CD8-positive, alpha-beta memory T cell (primary cell): ENCODE measurements around the gene CD300A. TPM values are rescaled to one million over a fixed set of nuclear protein-coding genes. Genes with fewer than 3 reads are reported as not detected.

Experiments
- CTCF ChIA-PET: fragments of 350-600 bp; sonication (Branson Sonifier 250); formaldehyde crosslinking; loops from one replicate; lab custom pipeline; 2021; ENCODE audit warnings: antibody characterized with exemption; lab: Charles Lee
- POLR2A ChIA-PET: fragments of 350-600 bp; sonication (Branson Sonifier 250); formaldehyde crosslinking; loops from one replicate; lab custom pipeline; 2021; ENCODE audit warnings: antibody characterized with exemption; lab: Charles Lee
- DNase-seq, 5 donors: peaks; one replicate each; pipeline versions ENCODE4 v3.0.0 to v3.0.0-alpha.2; 2020 to 2022; ENCODE audit warnings: mixed read lengths in 1 of 5
- H3K27ac ChIP-seq: one replicate; pipeline ENCODE4 v1.7.0; 2013; ENCODE audit warnings: low read depth, mild to moderate bottlenecking, low read length, moderate library complexity
- H3K27me3 ChIP-seq: 2 replicates; pipeline ENCODE4 v1.7.0; 2013; ENCODE audit warnings: low read length, mild to moderate bottlenecking; ENCODE audit not compliant: insufficient read depth, poor library complexity, severe bottlenecking
- H3K36me3 ChIP-seq: 2 replicates; pipeline ENCODE4 v1.7.0; 2013; ENCODE audit warnings: mild to moderate bottlenecking, low read length, moderate library complexity; ENCODE audit not compliant: insufficient read depth
- H3K4me1 ChIP-seq: 2 replicates; pipeline ENCODE4 v1.7.0; 2013; ENCODE audit warnings: mild to moderate bottlenecking, low read length, moderate library complexity; ENCODE audit not compliant: insufficient read depth
- H3K4me3 ChIP-seq: 2 replicates; pipeline ENCODE4 v1.7.0; 2013; ENCODE audit warnings: mild to moderate bottlenecking, low read length
- H3K9me3 ChIP-seq: 2 replicates; pipeline ENCODE4 v1.7.0; 2013; ENCODE audit warnings: mild to moderate bottlenecking, low read length
- H3K27ac Mint-ChIP-seq, 8 donors: one replicate each; pipeline ENCODE4 v1.8.0; 2020 to 2021; ENCODE audit warnings: mixed read lengths in 8 of 8, mild to moderate bottlenecking in 6 of 8, inconsistent platforms in 3 of 8, moderate library complexity in 3 of 8
- H3K27me3 Mint-ChIP-seq, 2 donors: one replicate each; pipeline ENCODE4 v1.8.0; 2020 to 2021; ENCODE audit warnings: mixed read lengths in 2 of 2, mild to moderate bottlenecking in 1 of 2, moderate library complexity in 1 of 2
- H3K36me3 Mint-ChIP-seq, 3 donors: one replicate each; pipeline ENCODE4 v1.8.0; 2020 to 2021; ENCODE audit warnings: mixed read lengths in 3 of 3, inconsistent platforms in 1 of 3, mild to moderate bottlenecking in 1 of 3
- H3K4me1 Mint-ChIP-seq, 3 donors: one replicate each; pipeline ENCODE4 v1.8.0; 2020 to 2021; ENCODE audit warnings: mixed read lengths in 3 of 3, inconsistent platforms in 1 of 3, mild to moderate bottlenecking in 1 of 3
- H3K4me3 Mint-ChIP-seq, 7 donors: one replicate each; pipeline ENCODE4 v1.8.0; 2020 to 2021; ENCODE audit warnings: mixed read lengths in 7 of 7, mild to moderate bottlenecking in 6 of 7, moderate library complexity in 4 of 7, inconsistent platforms in 2 of 7
- H3K9me3 Mint-ChIP-seq, 5 donors: one replicate each; pipeline ENCODE4 v1.8.0; 2020 to 2022; ENCODE audit warnings: mixed read lengths in 5 of 5, mild to moderate bottlenecking in 3 of 5, moderate library complexity in 2 of 5, inconsistent platforms in 1 of 5
- polyA plus RNA-seq: library from polyadenylated mRNA; unstranded; fragments of 300-500 nt; fragmentation: Illumina TruSeq; gene quantifications from one replicate; pipeline ENCODE4 v1.2.3, GENCODE V29; 2021
- total RNA-seq, 2 experiments: library from RNA; stranded (reverse); gene quantifications; one replicate each; pipeline ENCODE4 v1.2.3, GENCODE V29; 2021

Gene CD300A
- total and polyA plus RNA-seq, 3 experiments from 2014 or later = 3.1 to 121 (median 3.8) TPM

- ChIA-PET POLR2A (no interaction called here), CTCF (no interaction called here)
- no peak for DNase-seq
- H3K4me1 ChIP-seq = peaks cover 18% of the 10 kb centered on the region
- peaks cover 10 to 31% (median 10%) of the 10 kb centered on the region in 3 donors for H3K4me1 Mint-ChIP-seq
- H3K27ac ChIP-seq = no peak overlapping the region
- no peaks in the 10 kb centered on the region for H3K27me3 ChIP-seq
- no peaks in the 10 kb centered on the region for H3K9me3 Mint-ChIP-seq
- H3K9me3 ChIP-seq = no peaks in the 10 kb centered on the region
- H3K27ac Mint-ChIP-seq = no peak overlapping the region
- H3K4me3 Mint-ChIP-seq = no peak overlapping the region
- no peak overlapping the region for H3K4me3 ChIP-seq
- no peaks in the 10 kb centered on the region for H3K36me3 Mint-ChIP-seq
- no peaks in the 10 kb centered on the region for H3K36me3 ChIP-seq
- H3K27me3 Mint-ChIP-seq = peaks cover 0 to 10% of the 10 kb centered on the region in 2 donors
Measured at GRCh38 chr17:74449773-74450172, 16.7 kb upstream of the CD300A start.

- Mint-ChIP-seq H3K27me3 (peaks cover 0 to 10% of the 10 kb centered on the region in 2 donors), H3K4me1 (peaks cover 10 to 36% (median 13%) of the 10 kb centered on the region in 3 donors), H3K36me3 (no peaks in the 10 kb centered on the region), H3K9me3 (no peaks in the 10 kb centered on the region), H3K4me3 (no peak overlapping the region), H3K27ac (peak overlapping the region in 1 of 8 donors; percentile 22)
- CTCF ChIA-PET = interaction anchor here (10.9 kb wide), 1 partner anchor 70 kb away, joined by 88 read pairs; no protein-coding TSS in a partner anchor
- no peak for DNase-seq
- no peak overlapping the region for H3K27ac ChIP-seq
- H3K36me3 ChIP-seq = no peaks in the 10 kb centered on the region
- no peaks in the 10 kb centered on the region for H3K9me3 ChIP-seq
- H3K4me1 ChIP-seq = peaks cover 18% of the 10 kb centered on the region
- no peak overlapping the region for H3K4me3 ChIP-seq
- POLR2A ChIA-PET = no interaction called here
- no peaks in the 10 kb centered on the region for H3K27me3 ChIP-seq
Measured at GRCh38 chr17:74450231-74450630, 16.2 kb upstream of the CD300A start.

GRCh38 chr17:74450925-74451403, 15.5 kb upstream of the CD300A start:
- Histone ChIP-seq H3K4me1 (peaks cover 18% of the 10 kb centered on the region), H3K27ac (no peak overlapping the region), H3K9me3 (no peaks in the 10 kb centered on the region), H3K4me3 (no peak overlapping the region), H3K27me3 (no peaks in the 10 kb centered on the region), H3K36me3 (no peaks in the 10 kb centered on the region)
- H3K36me3 Mint-ChIP-seq = no peaks in the 10 kb centered on the region
- H3K27me3 Mint-ChIP-seq = peaks cover 0 to 10% of the 10 kb centered on the region in 2 donors
- POLR2A ChIA-PET = no interaction called here
- H3K4me1 Mint-ChIP-seq = peaks cover 14 to 40% (median 16%) of the 10 kb centered on the region in 3 donors
- DNase-seq = no peak
- no peaks in the 10 kb centered on the region for H3K9me3 Mint-ChIP-seq
- CTCF ChIA-PET = interaction anchor here (10.9 kb wide), 1 partner anchor 71 kb away, joined by 88 read pairs; no protein-coding TSS in a partner anchor
- peak overlapping the region in 2 of 8 donors; percentile 42 to 88 for H3K27ac Mint-ChIP-seq
- no peak overlapping the region for H3K4me3 Mint-ChIP-seq

GRCh38 chr17:74451557-74451956, 14.9 kb upstream of the CD300A start:
- Mint-ChIP-seq H3K9me3 (no peaks in the 10 kb centered on the region), H3K36me3 (no peaks in the 10 kb centered on the region), H3K27me3 (peaks cover 0 to 10% of the 10 kb centered on the region in 2 donors), H3K4me1 (peaks cover 16 to 43% (median 17%) of the 10 kb centered on the region in 3 donors), H3K4me3 (peak overlapping the region in 1 of 7 donors; percentile 82), H3K27ac (no peak overlapping the region)
- H3K9me3 ChIP-seq = no peaks in the 10 kb centered on the region
- H3K36me3 ChIP-seq = no peaks in the 10 kb centered on the region
- H3K27me3 ChIP-seq = no peaks in the 10 kb centered on the region
- no peak for DNase-seq
- peaks cover 18% of the 10 kb centered on the region for H3K4me1 ChIP-seq
- H3K27ac ChIP-seq = no peak overlapping the region
- no peak overlapping the region for H3K4me3 ChIP-seq
- CTCF ChIA-PET = interaction anchor here (4.0 to 10.9 kb wide), 2 partner anchors 41 to 72 kb away, joined by 38 to 88 read pairs; no protein-coding TSS in a partner anchor
- POLR2A ChIA-PET = interaction anchor here (0.6 kb wide), 1 partner anchor 156 kb away, joined by 7 read pairs; no protein-coding TSS in a partner anchor

- no peaks in the 10 kb centered on the region for H3K36me3 Mint-ChIP-seq
- H3K27ac ChIP-seq = no peak overlapping the region
- H3K4me3 ChIP-seq = no peak overlapping the region
- no peaks in the 10 kb centered on the region for H3K9me3 ChIP-seq
- peak overlapping the region; percentile 40 to 82 (median 60) for H3K4me3 Mint-ChIP-seq
- H3K36me3 ChIP-seq = no peaks in the 10 kb centered on the region
- no peaks in the 10 kb centered on the region for H3K9me3 Mint-ChIP-seq
- H3K4me1 ChIP-seq = peaks cover 18% of the 10 kb centered on the region
- peaks cover 0 to 10% of the 10 kb centered on the region in 2 donors for H3K27me3 Mint-ChIP-seq
- peak overlapping the region in 5 of 8 donors; percentile 39 to 70 (median 57) for H3K27ac Mint-ChIP-seq
- DNase-seq = no peak
- ChIA-PET CTCF (interaction anchor here (1.4 to 10.9 kb wide), 3 partner anchors 36 to 72 kb away, joined by 3 to 88 read pairs (median 38); no protein-coding TSS in a partner anchor), POLR2A (interaction anchor here (0.6 kb wide), 2 partner anchors 157 to 286 kb away, joined by 4 to 7 read pairs; no protein-coding TSS in a partner anchor)
- H3K4me1 Mint-ChIP-seq = peaks cover 20 to 45% (median 20%) of the 10 kb centered on the region in 3 donors
- H3K27me3 ChIP-seq = no peaks in the 10 kb centered on the region
Measured at GRCh38 chr17:74452033-74452840, 14.2 kb upstream of the CD300A start.

- DNase-seq = no peak
- H3K4me1 ChIP-seq = peaks cover 26% of the 10 kb centered on the region
- no peaks in the 10 kb centered on the region for H3K36me3 ChIP-seq
- no peak overlapping the region for H3K4me3 ChIP-seq
- no peak overlapping the region for H3K27ac ChIP-seq
- peaks cover 0 to 10% of the 10 kb centered on the region in 2 donors for H3K27me3 Mint-ChIP-seq
- ChIA-PET CTCF (interaction anchor here (1.3 to 10.9 kb wide), 8 partner anchors 15 to 204 kb away, joined by 3 to 88 read pairs (median 7); no protein-coding TSS in a partner anchor), POLR2A (interaction anchor here (0.6 kb wide), 1 partner anchor 285 kb away, joined by 4 read pairs; no protein-coding TSS in a partner anchor)
- no peaks in the 10 kb centered on the region for H3K9me3 Mint-ChIP-seq
- peak overlapping the region; percentile 40 to 82 (median 60) for H3K4me3 Mint-ChIP-seq
- H3K27me3 ChIP-seq = no peaks in the 10 kb centered on the region
- peak overlapping the region in 5 of 8 donors; percentile 39 to 70 (median 57) for H3K27ac Mint-ChIP-seq
- H3K36me3 Mint-ChIP-seq = no peaks in the 10 kb centered on the region
- peaks cover 25 to 52% (median 28%) of the 10 kb centered on the region in 3 donors for H3K4me1 Mint-ChIP-seq
- no peaks in the 10 kb centered on the region for H3K9me3 ChIP-seq
Measured at GRCh38 chr17:74452841-74453661, 13.4 kb upstream of the CD300A start.

GRCh38 chr17:74453665-74454196, 12.7 kb upstream of the CD300A start:
- peak overlapping the region in 2 of 8 donors; percentile 50 to 61 for H3K27ac Mint-ChIP-seq
- Histone ChIP-seq H3K9me3 (no peaks in the 10 kb centered on the region), H3K4me1 (peaks cover 26% of the 10 kb centered on the region), H3K36me3 (no peaks in the 10 kb centered on the region), H3K27ac (no peak overlapping the region), H3K4me3 (no peak overlapping the region), H3K27me3 (no peaks in the 10 kb centered on the region)
- no peaks in the 10 kb centered on the region for H3K36me3 Mint-ChIP-seq
- peak overlapping the region in 5 of 7 donors; percentile 5 to 68 (median 28) for H3K4me3 Mint-ChIP-seq
- H3K27me3 Mint-ChIP-seq = peaks cover 0 to 10% of the 10 kb centered on the region in 2 donors
- no peaks in the 10 kb centered on the region for H3K9me3 Mint-ChIP-seq
- CTCF ChIA-PET = interaction anchor here (0.5 to 10.9 kb wide), 11 partner anchors 10 to 321 kb away, joined by 3 to 88 read pairs (median 5); no protein-coding TSS in a partner anchor
- POLR2A ChIA-PET = no interaction called here
- H3K4me1 Mint-ChIP-seq = peaks cover 31 to 59% (median 33%) of the 10 kb centered on the region in 3 donors
- DNase-seq = peak in 2 of 5 donors; percentile 71 to 80
